Neutrophil (primary cell): Measurements from ENCODE around the gene SLC27A5.

ENCODE experiments used
- H3K27ac ChIP-seq: fragments of 200-600 bp; sonication (generic); 2 replicates; pipeline ENCODE4 v1.5.1; 2016; ENCODE audit warnings: mild to moderate bottlenecking, moderate library complexity
- H3K27me3 ChIP-seq: fragments of 200-600 bp; sonication (generic); 2 replicates; pipeline ENCODE4 v1.6.0; 2016; ENCODE audit warnings: mild to moderate bottlenecking
- H3K36me3 ChIP-seq: fragments of 200-600 bp; sonication (generic); 2 replicates; pipeline ENCODE4 v1.5.1; 2017
- H3K4me1 ChIP-seq, 2 experiments: fragments of 200-600 bp in 1 of 2; sonication (generic) in 1 of 2; 1 replicate in 1 of 2; 2 replicates in 1 of 2; pipeline versions ENCODE4 v1.5.1 to v1.6.1; 2013 to 2016; ENCODE audit warnings: low read depth in 1 of 2, low read length in 1 of 2, mild to moderate bottlenecking in 1 of 2, moderate library complexity in 1 of 2; ENCODE audit not compliant: control insufficient read depth in 1 of 2, insufficient read depth in 1 of 2
- H3K4me3 ChIP-seq, 2 experiments: fragments of 200-600 bp in 1 of 2; sonication (generic) in 1 of 2; 1 replicate in 1 of 2; 2 replicates in 1 of 2; pipeline ENCODE4 v1.5.1; 2013 to 2016; ENCODE audit warnings: low read depth in 1 of 2, low read length in 1 of 2, mild to moderate bottlenecking in 1 of 2, moderate library complexity in 1 of 2
- H3K9me3 ChIP-seq: fragments of 200-600 bp; sonication (generic); 2 replicates; pipeline ENCODE4 v1.5.1; 2016
- CTCF ChIP-seq: fragments of 200-600 bp; sonication (generic); IDR thresholded peaks from 2 replicates; pipeline ENCODE4 v1.5.1; 2016; ENCODE audit warnings: antibody characterized with exemption

SLC27A5 gene

DNA sequence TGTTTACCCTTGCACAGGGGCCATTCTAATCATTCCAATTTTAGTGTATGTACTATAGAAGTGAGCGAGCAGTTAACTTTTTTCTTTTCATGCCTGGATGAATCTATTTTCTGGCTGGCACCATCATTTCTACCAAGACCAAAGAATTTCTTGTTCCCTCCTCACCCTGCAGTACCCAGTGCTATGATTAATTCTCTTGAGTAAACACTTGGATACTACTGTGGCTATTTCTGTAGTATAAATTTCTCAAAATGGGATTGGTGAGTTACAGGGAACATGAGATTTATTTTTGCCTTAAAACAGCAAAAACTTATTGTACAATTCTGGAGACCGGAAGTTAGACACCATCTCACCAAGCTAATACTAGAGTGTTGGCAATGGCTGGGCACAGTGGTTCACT lies 28.0 kb downstream of the SLC27A5 start:
- no peak for TF ChIP-seq CTCF
- Histone ChIP-seq H3K27me3 (no peaks in the 10 kb centered on the region), H3K36me3 (peaks cover 24% of the 10 kb centered on the region), H3K9me3 (no peaks in the 10 kb centered on the region), H3K4me3 (no peak overlapping the region), H3K4me1 (no peaks in the 10 kb centered on the region), H3K27ac (no peak overlapping the region)

DNA sequence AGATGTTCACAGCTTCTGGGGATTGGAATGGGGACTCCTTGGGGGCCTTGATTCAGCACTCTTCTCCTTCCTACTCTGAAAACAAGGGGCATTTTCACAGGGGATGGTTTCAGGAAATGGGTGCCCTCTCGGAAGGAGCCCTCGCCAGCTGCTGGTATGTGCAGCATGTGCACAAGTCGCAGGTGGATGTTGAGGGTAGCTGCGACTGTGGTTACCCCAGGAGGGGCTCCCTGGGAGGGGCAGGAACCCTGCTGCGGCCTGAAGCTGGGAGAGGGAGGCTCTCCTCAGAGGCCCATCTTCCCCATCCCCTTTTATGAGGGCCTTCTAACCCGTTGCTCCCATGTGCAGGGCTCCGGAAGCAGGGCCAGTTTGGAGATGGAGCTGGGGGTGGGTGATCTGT lies 29.4 kb downstream of the SLC27A5 start:
- Histone ChIP-seq H3K27me3 (no peaks in the 10 kb centered on the region), H3K36me3 (peaks cover 24% of the 10 kb centered on the region), H3K27ac (no peak overlapping the region), H3K9me3 (no peaks in the 10 kb centered on the region), H3K4me1 (no peaks in the 10 kb centered on the region), H3K4me3 (no peak overlapping the region)
- TF ChIP-seq CTCF, result no peak

GRCh38 chr19:58480831-58481230 lies 31.0 kb downstream of the SLC27A5 start:
- no peaks in the 10 kb centered on the region for H3K27me3 ChIP-seq
- no peak overlapping the region for H3K27ac ChIP-seq
- no peaks in the 10 kb centered on the region for H3K9me3 ChIP-seq
- peaks cover 7 to 9% of the 10 kb centered on the region in 2 experiments for H3K4me1 ChIP-seq
- no peak for TF ChIP-seq CTCF
- peaks cover 24% of the 10 kb centered on the region for H3K36me3 ChIP-seq
- no peak overlapping the region for H3K4me3 ChIP-seq

GRCh38 chr19:58480481-58480830 lies 31.3 kb downstream of the SLC27A5 start:
- no peaks in the 10 kb centered on the region for H3K9me3 ChIP-seq
- no peaks in the 10 kb centered on the region for H3K27me3 ChIP-seq
- no peak for TF ChIP-seq CTCF
- no peak overlapping the region for H3K27ac ChIP-seq
- peaks cover 24% of the 10 kb centered on the region for H3K36me3 ChIP-seq
- H3K4me3 ChIP-seq, result no peak overlapping the region
- H3K4me1 ChIP-seq, result peaks cover 10 to 11% of the 10 kb centered on the region in 2 experiments

DNA sequence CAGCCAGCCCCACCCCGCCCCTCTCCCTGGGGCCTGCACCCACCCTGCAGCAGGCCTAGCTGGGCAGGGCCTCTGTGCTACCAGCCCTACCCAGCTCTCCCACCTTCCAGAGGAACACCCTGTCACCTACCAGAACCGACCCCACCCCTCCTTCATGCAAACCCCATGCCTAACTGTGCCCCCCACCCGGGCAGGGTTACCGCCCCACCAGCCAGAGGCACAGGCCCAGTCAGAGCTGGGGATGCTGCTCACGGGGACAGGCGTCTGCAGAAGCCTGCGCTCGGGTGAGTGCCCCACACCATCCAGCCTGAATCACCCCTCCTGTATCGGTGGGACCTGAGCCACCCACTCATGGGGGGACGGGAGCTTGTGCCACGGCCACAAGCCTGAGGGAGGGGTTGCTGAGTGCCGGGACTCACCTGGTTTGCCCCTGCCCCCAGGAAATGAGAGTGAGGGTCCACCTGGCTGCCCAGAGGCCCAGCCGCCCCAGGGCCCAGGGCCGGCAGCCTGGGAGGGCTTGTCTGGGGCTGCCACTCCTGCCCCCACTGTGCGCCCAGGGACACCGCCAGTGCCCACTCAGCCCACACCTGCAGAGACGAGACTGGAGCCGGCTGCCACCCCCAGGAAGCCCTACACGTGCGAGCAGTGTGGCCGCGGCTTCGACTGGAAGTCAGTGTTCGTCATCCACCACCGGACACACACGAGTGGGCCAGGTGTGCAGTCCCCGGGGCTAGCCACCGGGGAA lies 31.9 kb downstream of the SLC27A5 start:
- no peak for TF ChIP-seq CTCF
- H3K9me3 ChIP-seq, result no peaks in the 10 kb centered on the region
- H3K4me1 ChIP-seq, result peaks cover 14 to 15% of the 10 kb centered on the region in 2 experiments
- H3K27me3 ChIP-seq, result no peaks in the 10 kb centered on the region
- no peak overlapping the region for H3K4me3 ChIP-seq
- no peak overlapping the region for H3K27ac ChIP-seq
- H3K36me3 ChIP-seq, result peaks cover 24% of the 10 kb centered on the region
